ENCODE results near the gene MECR.

MECR gene, protein sequence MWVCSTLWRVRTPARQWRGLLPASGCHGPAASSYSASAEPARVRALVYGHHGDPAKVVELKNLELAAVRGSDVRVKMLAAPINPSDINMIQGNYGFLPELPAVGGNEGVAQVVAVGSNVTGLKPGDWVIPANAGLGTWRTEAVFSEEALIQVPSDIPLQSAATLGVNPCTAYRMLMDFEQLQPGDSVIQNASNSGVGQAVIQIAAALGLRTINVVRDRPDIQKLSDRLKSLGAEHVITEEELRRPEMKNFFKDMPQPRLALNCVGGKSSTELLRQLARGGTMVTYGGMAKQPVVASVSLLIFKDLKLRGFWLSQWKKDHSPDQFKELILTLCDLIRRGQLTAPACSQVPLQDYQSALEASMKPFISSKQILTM

DNA sequence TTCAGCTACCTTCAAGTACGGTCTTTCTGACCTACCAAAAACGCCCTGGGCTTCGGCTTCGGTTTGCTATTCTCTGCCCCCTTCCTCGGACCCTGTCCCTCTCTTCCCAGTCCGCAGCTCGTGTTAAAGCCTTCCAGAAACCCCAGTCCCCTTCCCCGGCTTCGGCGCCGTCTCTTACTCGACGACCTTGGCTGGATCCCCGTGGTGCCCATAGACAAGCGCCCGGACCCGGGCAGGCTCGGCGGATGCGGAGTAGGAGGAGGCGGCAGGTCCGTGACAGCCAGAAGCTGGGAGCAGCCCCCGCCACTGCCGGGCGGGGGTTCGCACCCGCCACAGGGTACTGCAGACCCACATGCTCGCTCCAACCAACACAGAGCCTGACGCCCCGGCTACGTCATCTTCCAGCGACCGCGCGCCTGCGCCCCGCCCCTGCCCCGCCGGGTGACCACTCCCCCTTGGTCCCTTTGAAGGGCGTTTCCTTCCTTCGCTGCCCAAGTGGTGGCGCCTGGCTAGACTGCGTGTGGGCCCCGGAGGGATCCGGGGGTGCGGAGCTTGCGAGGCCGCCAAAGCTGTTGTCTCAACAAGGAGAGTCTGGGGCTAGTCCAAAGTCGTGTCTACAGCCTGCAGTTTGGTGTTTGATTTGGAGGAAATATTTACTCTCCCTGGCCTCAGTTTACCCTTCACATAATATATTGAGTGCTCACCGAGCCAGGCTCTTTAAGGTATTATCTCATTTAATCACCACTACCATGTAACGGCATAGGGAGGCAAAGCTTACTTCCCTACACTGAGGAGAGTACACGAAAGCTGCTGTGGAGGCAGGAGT, at the start of gene MECR:
Gene MECR, minus strand, starts transcription at position 382 of the 826 bp plus-strand sequence. Its CDS starts 28 bp downstream, at position 354.
- peak; percentile 96 for FAIRE-seq
- peak; percentile 97 for DNase-seq (ENCODE audit: insufficient read length, low spot score)

DNA sequence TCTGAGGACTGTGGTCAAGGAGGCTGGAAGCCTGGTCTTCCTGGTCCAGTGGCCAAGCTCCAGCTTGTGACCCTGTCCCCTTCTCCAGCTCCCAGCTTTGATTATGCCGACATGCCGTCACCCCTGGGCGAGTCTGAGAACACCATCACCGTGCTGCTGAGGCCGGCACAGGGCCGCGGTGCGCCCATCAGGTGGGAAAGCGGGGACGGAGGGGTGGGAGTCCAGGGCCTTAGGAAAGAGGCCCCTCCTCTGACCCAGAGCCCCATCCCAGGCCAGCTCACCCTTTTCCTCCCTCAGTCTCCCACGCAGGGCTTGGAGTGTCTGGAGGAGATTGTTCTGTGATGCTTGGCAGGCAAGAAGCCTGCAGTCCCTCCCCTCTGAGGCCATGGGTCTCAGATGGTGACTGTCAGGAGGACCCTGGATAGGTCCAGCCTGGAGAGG, 49.2 kb upstream of the MECR start:
- no peak for DNase-seq (ENCODE audit: insufficient read length, low spot score)
- FAIRE-seq, result no peak

DNA sequence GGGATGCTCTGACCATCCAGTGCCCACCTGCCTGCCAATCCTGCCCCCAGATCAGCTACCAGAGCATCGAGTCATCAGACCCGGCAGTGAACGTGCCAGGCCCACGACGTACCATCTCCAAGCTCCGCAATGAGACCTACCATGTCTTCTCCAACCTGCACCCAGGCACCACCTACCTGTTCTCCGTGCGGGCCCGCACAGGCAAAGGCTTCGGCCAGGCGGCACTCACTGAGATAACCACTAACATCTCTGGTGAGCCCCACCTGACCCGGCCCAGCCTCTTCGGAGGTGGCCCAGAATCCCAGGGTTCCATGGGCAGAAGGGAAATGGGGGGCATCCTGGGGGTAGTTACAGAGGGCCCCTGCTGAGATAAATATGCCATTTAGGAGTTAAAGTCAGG, 48.7 kb upstream of the MECR start:
- DNase-seq (ENCODE audit: insufficient read length, low spot score) (no peak), FAIRE-seq (no peak)

DNA sequence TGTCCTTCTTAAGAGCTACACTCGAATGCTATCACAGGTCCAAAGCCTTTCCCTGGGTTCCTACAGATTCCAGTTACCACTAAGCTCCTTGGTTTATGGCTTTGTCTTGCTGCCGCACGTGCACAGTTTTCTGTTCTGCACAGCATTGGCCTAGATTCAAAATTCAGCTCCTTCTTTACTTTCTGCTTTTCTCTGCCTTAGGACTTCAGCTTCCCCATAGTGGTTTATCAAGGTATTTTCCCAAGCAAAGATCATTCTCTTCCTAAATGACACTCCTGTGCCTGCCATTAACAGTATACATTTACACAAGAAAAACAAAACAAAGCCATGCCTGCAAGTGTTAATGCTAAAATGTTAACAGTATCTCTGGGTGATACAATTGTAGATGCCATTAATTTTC, 47.4 kb upstream of the MECR start:
- DNase-seq (ENCODE audit: insufficient read length, low spot score) (no peak), FAIRE-seq (no peak)

DNA sequence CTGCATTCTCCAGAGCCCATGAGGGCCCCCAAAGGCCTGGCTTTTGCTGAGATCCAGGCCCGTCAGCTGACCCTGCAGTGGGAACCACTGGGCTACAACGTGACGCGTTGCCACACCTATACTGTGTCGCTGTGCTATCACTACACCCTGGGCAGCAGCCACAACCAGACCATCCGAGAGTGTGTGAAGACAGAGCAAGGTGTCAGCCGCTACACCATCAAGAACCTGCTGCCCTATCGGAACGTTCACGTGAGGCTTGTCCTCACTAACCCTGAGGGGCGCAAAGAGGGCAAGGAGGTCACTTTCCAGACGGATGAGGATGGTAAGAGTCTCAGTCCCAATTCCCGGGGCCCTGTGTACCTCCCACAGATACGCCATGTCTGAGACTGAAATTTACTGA, 44.7 kb upstream of the MECR start:
- FAIRE-seq (no peak), DNase-seq (ENCODE audit: insufficient read length, low spot score) (no peak)

DNA sequence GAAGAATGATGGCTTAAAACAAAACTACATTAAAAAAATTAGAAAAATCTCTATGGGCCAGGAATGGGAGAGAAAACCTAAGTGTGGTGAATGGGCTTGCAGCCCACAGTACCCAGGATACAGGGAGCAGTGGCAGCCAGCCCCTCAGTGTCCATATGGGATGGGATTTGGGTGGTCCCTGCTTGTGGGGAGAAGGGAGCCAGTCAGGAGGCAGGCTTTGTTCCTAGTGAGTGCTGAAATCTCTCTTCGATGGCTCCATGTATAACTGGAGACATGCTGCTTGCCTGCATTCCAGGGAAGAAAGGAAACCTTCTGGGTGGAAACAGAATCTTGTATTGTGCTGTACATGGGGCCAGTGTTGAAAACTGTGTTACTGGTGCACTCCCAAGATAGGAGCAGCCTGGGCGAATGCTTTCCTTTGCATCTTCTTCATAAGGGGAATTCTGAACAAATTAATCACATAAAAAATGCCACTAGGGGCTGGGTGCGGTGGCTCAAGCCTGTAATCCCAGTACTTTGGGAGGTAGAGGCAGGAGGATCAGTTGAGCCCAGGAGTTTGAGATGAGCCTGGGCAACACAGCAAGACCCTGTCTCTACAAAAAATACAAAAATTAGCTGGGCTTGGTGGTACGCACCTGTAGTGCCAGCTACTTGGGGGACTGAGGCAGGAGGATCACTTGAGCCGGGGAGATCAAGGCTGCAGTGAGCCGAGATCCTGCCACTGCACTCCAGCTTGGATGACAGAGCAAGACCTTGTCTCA, 41.6 kb upstream of the MECR start:
- DNase-seq (ENCODE audit: insufficient read length, low spot score) (no peak), FAIRE-seq (no peak)

DNA sequence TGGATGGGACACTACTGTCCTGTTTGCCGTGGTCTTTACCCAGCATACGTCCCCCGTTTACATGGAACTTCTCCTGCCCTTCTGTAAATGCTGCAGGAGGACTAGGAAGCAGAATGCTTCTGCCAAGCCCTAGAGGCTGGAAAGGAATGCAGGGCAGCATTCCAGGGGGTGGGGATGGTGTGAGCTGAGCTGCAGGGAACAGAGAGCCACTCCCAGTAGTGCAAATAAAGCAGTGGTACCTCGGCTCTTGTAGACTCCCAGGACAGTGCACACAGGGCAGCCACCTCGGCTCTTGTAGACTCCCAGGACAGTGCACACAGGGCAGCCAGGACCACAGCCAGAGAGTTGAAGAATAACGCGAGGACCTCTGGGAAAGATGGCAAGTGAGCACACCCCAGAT, 41.0 kb upstream of the MECR start:
- FAIRE-seq (no peak), DNase-seq (ENCODE audit: insufficient read length, low spot score) (no peak)

DNA sequence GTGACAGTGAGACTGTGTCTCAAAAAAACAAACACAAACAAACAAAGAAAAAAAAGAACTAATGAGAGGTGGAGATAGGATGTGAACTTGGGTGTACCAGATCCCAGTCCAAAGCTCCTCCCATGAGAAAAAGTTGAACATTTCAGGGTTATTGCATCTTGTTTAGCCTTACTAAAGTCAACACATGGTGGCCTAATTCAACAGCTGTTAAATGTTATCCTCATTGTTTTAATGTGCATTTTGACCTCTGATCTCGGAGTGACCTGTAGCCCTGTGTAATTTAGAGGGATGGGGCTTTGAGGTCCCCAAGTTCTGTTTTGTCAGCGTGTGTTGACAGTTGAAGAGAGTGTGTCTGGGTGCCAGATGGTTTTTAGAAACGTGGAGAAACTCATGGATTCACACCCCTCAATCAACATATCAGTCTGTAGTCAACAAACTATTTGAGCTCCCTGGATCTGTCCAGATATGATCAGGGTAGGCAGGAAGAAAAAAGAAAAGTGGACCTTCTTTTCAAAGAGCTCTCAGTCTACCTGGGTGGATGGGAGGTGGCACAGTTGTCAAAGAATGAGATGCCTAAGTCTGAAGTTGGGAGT, 40.3 kb upstream of the MECR start:
- FAIRE-seq (no peak), DNase-seq (ENCODE audit: insufficient read length, low spot score) (no peak)

DNA sequence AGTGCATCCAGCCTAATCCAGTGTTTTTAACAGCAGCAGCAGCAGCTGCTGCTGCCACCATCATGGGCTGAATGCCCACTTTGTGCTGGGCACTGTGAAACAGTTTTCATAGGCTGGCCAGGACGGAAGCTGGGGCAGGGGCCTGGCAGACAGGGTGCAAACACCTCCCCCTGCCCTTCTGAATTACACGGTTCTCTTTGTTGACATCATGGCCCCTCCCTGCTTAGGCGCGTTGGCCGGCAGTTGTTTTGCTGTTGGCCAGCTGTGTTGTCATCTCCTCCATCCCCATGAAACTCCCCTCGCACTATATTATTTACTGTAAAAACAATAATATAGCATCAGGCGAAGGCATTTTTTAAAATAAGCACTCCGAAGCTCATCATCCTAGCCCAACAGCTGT, 38.6 kb upstream of the MECR start:
- FAIRE-seq (no peak), DNase-seq (ENCODE audit: insufficient read length, low spot score) (no peak)

DNA sequence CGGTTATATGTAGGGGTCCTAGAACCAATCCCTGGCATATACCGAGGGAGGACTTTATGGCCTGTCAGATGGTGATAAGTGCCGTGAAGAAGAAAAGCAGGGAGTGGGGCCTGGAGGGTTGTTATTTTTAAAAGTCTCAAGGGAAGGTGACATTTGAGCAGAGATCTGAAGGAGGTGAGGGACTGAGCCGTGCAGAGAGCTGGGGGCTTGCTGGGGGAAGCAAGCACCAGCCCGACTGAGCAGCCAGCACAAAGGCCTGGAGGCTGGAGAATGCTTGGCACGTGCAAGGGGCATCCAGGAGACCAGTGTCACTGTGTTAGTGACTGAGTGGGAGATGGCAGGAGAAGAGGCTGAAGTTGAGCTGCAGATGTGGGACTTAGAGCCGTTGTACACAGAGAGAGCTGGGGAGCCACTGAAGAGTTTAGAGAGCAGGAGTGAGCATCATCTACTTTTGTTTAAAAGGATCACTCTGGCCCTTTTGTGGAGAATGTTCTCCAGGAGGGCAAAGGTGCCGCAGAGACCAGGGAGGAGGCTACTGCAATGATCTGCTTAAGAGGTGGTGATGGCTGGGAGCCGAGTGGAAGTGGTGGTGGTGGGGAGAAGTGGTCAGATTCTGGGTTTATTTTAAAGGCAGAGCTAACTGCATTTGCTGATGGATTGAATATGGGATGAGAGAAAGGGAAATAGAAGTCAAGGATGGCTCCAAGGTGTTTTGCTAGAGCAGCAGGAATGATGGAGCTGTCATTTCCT, 36.8 kb upstream of the MECR start:
- no peak for FAIRE-seq
- no peak for DNase-seq (ENCODE audit: insufficient read length, low spot score)

DNA sequence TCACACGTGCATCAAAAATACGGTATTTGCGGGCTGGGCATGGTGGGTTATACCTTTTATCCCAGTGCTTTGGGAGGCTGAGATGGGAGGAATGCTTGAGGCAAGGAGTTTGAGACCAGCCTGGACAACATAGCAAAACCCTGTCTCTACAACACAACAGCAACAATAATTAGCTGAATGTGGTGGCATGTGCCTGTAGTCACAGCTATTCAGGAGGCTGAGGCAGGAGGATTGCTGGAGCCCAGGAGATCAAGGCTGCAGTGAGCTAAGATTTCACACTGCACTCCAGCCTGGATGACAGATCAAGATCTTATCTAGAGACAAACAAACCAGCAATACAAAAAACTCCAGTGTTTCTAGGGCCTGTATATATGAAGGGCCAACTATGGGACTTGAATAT, 36.2 kb upstream of the MECR start:
- DNase-seq (ENCODE audit: insufficient read length, low spot score), result no peak
- FAIRE-seq, result no peak

DNA sequence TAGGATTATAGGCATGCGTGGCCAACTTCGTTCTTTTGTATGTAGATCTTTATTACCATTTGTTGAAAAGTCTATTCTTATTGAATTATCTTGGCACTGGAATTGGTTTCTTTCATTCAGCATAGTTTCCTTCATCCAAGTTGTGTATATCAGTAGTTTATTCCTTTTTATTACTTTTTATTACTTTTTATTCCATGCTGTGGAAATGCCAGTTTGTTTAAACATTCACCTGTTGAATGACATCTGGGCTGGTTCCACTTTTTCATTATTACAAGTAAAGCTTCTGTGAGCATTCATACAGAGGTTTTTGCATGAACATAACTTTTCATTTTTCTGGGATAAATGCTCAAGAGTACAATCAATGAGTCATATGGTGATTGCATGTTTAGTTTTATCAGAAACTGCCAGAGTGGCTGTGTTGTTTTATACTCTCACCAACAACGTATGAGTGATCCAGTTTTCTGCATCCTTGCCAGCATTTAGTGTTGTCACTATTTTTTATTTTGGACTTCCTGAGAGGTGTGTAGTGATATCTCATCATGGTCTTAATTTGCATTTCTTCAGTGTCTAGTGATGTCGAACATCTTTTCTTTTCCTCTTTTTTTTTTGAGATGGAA, 34.1 kb upstream of the MECR start:
- FAIRE-seq (no peak), DNase-seq (ENCODE audit: insufficient read length, low spot score) (no peak)

DNA sequence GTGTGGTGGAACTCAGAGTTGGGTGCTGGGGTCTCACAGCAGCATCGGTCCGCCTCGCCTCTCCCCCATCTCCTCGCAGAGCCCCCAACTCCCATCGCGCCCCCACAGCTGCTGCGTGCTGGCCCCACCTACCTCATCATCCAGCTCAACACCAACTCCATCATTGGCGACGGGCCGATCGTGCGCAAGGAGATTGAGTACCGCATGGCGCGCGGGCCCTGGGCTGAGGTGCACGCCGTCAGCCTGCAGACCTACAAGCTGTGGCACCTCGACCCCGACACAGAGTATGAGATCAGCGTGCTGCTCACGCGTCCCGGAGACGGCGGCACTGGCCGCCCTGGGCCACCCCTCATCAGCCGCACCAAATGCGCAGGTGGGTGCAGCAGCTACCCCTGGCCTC, 29.8 kb upstream of the MECR start:
- DNase-seq (ENCODE audit: insufficient read length, low spot score) (no peak), FAIRE-seq (no peak)

DNA sequence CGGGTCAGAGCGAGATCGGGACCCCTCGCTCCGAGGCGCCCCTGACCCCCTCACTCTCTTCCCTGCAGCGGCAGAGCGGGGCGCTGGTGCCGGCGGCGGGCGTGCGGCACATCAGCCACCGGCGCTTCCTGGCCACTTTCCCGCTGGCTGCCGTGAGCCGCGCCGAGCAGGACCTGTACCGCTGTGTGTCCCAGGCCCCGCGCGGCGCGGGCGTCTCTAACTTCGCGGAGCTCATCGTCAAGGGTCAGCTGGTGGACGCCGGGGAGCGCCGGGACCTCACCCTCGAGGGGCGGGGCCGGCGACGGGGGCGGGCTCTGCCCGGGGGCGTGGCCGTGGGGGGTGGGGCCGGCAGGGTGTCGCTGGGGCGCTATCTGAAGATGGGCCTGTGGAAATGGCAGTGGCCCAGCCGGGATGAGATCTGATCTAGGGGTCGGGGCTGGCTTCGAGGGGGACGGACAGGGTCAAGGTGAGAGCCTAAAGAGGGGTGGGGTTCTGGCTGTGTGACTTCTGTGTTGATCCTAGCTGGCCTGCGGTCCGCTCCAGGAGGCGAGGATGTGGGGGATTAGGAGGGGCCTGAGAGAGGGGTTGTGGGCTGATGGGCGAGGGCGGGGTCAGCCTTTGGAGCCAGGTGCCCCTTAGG, 29.2 kb upstream of the MECR start:
- no peak for DNase-seq (ENCODE audit: insufficient read length, low spot score)
- no peak for FAIRE-seq

DNA sequence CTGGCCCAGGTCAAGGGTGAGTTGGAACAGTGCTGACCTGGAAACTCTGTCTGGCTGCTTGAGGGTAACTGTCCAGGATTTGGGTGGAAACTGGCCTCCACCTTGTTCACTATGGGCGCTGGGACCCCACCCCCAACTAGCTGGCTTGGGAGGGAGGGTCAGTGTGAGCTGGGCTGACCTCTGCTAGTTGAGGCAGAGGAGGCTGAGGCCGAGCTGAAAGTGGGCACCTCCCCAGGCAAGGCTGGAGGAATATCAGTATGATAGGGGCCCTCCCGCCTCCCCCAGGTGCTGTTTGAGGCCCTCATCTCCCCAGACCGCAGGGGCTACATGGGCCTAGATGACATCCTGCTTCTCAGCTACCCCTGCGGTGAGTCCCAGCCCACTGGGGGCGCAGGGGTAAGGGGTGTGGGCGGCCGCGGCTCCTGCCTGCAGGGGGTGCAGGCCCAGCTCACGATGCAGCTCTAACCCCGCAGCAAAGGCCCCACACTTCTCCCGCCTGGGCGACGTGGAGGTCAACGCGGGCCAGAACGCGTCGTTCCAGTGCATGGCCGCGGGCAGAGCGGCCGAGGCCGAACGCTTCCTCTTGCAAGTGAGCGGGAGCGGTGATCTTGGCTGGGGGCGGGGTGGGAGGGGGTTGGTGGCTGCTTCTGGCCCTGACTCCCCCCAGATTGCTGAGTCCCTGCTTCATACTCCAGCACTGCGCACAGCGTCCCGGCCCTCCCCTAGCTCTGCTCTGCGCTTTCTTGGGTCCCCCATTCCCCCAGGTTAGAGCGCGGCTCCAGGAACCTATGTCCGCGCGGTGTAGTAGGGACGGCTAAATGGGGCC, 28.5 kb upstream of the MECR start:
- no peak for FAIRE-seq
- DNase-seq (ENCODE audit: insufficient read length, low spot score), result no peak

DNA sequence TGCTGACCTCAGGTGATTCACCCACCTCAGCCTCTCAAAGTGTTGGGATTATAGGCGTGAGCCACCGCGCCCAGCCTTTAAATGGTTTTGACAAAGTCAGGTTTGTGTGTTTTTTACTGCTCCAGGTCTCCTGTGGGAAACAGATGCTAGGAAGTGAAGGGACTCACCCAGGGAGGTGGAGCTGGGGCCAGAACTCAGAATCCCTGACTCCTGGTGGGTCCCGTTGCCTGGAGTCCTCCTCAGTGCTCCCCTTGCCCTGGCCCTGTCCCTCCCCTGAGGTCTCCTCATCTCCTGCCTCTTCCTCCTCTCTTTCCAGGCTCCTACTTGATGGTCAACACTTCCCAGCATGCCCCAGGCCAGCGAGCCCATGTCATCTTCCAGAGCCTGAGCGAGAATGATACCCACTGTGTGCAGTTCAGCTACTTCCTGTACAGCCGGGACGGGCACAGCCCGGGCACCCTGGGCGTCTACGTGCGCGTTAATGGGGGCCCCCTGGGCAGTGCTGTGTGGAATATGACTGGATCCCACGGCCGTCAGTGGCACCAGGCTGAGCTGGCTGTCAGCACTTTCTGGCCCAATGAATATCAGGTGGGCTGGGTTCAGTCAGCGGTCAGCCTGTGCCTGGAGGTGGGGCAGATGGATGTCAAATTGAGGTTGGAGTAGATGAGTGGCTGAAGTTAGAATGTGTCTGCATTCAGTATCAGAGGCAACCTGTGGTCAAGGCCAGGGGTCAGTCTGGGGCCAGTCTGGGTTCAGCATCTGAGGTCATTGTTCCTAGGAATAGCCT, 27.6 kb upstream of the MECR start:
- DNase-seq (ENCODE audit: insufficient read length, low spot score) (no peak), FAIRE-seq (no peak)

DNA sequence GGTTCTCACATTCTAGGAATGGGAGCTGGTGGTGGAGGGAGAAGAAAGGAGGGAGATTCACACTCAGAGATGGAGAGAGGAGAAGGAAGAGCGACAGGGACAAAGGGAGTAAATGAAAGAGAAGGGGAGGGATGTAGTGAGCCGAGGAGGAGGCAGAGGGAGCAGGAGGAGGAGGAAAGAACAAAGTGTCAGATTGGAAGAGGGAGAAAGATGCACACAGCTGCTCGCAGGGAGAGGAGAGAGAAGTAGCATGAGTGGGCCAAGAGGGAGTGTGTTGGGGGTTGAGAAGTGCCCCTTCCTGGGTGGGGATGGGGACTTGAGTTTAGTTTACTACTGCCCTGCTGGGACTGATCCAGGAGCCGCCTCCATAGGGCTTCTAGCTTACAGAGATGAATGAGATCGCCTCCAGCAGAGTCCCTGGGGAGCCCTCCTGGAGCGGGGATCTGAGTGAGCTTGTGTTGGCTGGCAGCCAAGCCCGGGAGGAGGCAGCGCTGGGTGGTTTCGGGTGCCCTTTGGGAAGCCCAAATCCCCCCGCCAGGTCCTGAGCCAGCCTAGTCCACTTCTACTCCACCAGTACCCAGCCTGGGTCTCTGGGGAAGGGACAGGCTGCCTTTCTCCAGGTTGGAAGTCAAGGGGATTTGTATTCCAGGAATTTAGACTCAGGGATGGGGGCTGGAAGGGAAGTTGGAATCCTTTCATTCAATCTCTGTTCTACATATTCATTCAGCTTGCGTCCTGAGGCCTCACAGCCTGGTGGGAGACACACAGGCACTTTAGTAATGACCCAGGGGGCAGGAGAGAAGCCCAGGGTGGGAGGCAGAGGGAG, 26.5 kb upstream of the MECR start:
- DNase-seq (ENCODE audit: insufficient read length, low spot score) (no peak), FAIRE-seq (no peak)

All from GM19239 (cell line).